GM23338 (cell line): Measurements from ENCODE around the gene BRD7.

Experiments
- CTCF ChIP-seq, 2 experiments: fragments of 200-600 bp in 1 of 2; sonication (generic) in 1 of 2; conservative IDR thresholded peaks; 2 replicates each; pipeline versions ENCODE4 v1.5.1 to v1.6.1; 2016 to 2017; ENCODE audit warnings: antibody characterized with exemption in 2 of 2, low read depth in 2 of 2, mild to moderate bottlenecking in 2 of 2, moderate library complexity in 1 of 2
- POLR2AphosphoS5 ChIP-seq: IDR thresholded peaks from 2 replicates; pipeline ENCODE4 v1.6.1; 2016; ENCODE audit warnings: antibody characterized with exemption, low read depth

- TF ChIP-seq POLR2AphosphoS5 (no peak), CTCF (conservative IDR thresholded peaks at IDR 0.05; ENCODE audit: low read depth in 2 of 2) (no peak)
Observed at GRCh38 chr16:50297301-50298074, 71.3 kb downstream of the BRD7 start.
